GM23338 (cell line): ENCODE data around the gene DOK7. TPM values are rescaled to one million over a fixed set of nuclear protein-coding genes. Genes with fewer than 3 reads are reported as not detected.

ENCODE experiments used
- ATAC-seq: fragments of 200-7000 bp; cut with Tn5 transposase; 3 replicates; pipeline ENCODE4 v1.9.1; 2020
- DNase-seq: peaks from one replicate; pipeline ENCODE4 v3.0.0-alpha.2; 2015; ENCODE audit warnings: low spot score
- H2AFZ ChIP-seq: fragments of 200-600 bp; sonication (generic); 2 replicates; pipeline ENCODE4 v1.8.0; 2016; ENCODE audit warnings: antibody characterized with exemption, mild to moderate bottlenecking, moderate library complexity
- H3F3A ChIP-seq: fragments of 200-600 bp; sonication (generic); replicated peaks from 2 replicates; pipeline ENCODE4 v1.8.0; 2017; ENCODE audit warnings: antibody characterized with exemption, mixed run types, low read depth
- H3K27ac ChIP-seq: fragments of 200-600 bp; sonication (generic); 2 replicates; pipeline ENCODE4 v1.6.1; 2016; ENCODE audit warnings: low read depth
- H3K27me3 ChIP-seq: fragments of 200-600 bp; sonication (generic); 2 replicates; pipeline ENCODE4 v1.8.0; 2016; ENCODE audit warnings: mild to moderate bottlenecking, mixed run types, moderate library complexity; ENCODE audit not compliant: insufficient read depth
- H3K36me3 ChIP-seq: fragments of 200-600 bp; sonication (generic); 2 replicates; pipeline ENCODE4 v1.8.0; 2016; ENCODE audit warnings: mild to moderate bottlenecking; ENCODE audit not compliant: insufficient read depth
- H3K4me1 ChIP-seq: fragments of 200-600 bp; sonication (generic); 2 replicates; pipeline ENCODE4 v1.8.0; 2016; ENCODE audit warnings: mild to moderate bottlenecking, moderate library complexity; ENCODE audit not compliant: insufficient read depth
- H3K4me2 ChIP-seq: fragments of 200-600 bp; sonication (generic); 2 replicates; pipeline ENCODE4 v1.7.1; 2017; ENCODE audit warnings: mixed run types
- H3K4me3 ChIP-seq: fragments of 200-600 bp; sonication (generic); 2 replicates; pipeline ENCODE4 v1.6.1; 2016; ENCODE audit warnings: mixed run types
- H3K79me2 ChIP-seq: fragments of 200-600 bp; sonication (generic); replicated peaks from 2 replicates; pipeline ENCODE4 v1.8.0; 2017; ENCODE audit warnings: mild to moderate bottlenecking; ENCODE audit not compliant: insufficient read depth
- H3K9me2 ChIP-seq: fragments of 200-600 bp; sonication (generic); 2 replicates; pipeline ENCODE4 v1.8.0; 2017; ENCODE audit not compliant: insufficient read depth
- H4K20me1 ChIP-seq: fragments of 200-600 bp; sonication (generic); replicated peaks from 2 replicates; pipeline ENCODE4 v1.8.0; 2017; ENCODE audit warnings: mild to moderate bottlenecking; ENCODE audit not compliant: insufficient read depth
- H3K27ac Mint-ChIP-seq: 2 replicates; pipeline ENCODE4 v1.8.0; 2020; ENCODE audit warnings: inconsistent platforms, mild to moderate bottlenecking, moderate library complexity, mixed read lengths
- H3K27me3 Mint-ChIP-seq: 3 replicates; pipeline ENCODE4 v1.8.0; 2022; ENCODE audit warnings: low read depth, mild to moderate bottlenecking, moderate library complexity, mixed read lengths, inconsistent platforms; ENCODE audit not compliant: insufficient read depth, poor library complexity
- H3K36me3 Mint-ChIP-seq: 3 replicates; pipeline ENCODE4 v1.8.0; 2021; ENCODE audit warnings: low read depth, mild to moderate bottlenecking, inconsistent platforms, moderate library complexity, mixed read lengths
- H3K4me1 Mint-ChIP-seq: 3 replicates; pipeline ENCODE4 v1.8.0; 2020; ENCODE audit warnings: mild to moderate bottlenecking, inconsistent platforms, mixed read lengths
- H3K4me3 Mint-ChIP-seq: 3 replicates; pipeline ENCODE4 v1.8.0; 2021; ENCODE audit warnings: moderate library complexity, mild to moderate bottlenecking, inconsistent platforms, mixed read lengths
- H3K9me3 Mint-ChIP-seq: 3 replicates; pipeline ENCODE4 v1.8.0; 2020; ENCODE audit warnings: moderate library complexity, mild to moderate bottlenecking, inconsistent platforms, mixed read lengths
- CTCF ChIP-seq, 2 experiments: fragments of 200-600 bp in 1 of 2; sonication (generic) in 1 of 2; conservative IDR thresholded peaks; 2 replicates each; pipeline versions ENCODE4 v1.5.1 to v1.6.1; 2016 to 2017; ENCODE audit warnings: antibody characterized with exemption in 2 of 2, low read depth in 2 of 2, mild to moderate bottlenecking in 2 of 2, moderate library complexity in 1 of 2
- ETS1 ChIP-seq: IDR thresholded peaks from 2 replicates; pipeline ENCODE4 v1.6.1; 2016; ENCODE audit warnings: antibody characterized with exemption
- EZH2 ChIP-seq: fragments of 200-600 bp; sonication (generic); IDR thresholded peaks from one replicate; pipeline ENCODE4 v1.8.0; 2017; ENCODE audit warnings: antibody characterized with exemption, mild to moderate bottlenecking, low read depth; ENCODE audit not compliant: unreplicated experiment
- EZH2phosphoT487 ChIP-seq: fragments of 200-600 bp; sonication (generic); IDR thresholded peaks from one replicate; pipeline ENCODE4 v1.8.1; 2018; ENCODE audit warnings: antibody characterized with exemption; ENCODE audit not compliant: unreplicated experiment
- JUNB ChIP-seq: IDR thresholded peaks from one replicate; pipeline ENCODE4 v1.6.1; 2016; ENCODE audit warnings: antibody characterized with exemption; ENCODE audit not compliant: unreplicated experiment
- NANOG ChIP-seq: IDR thresholded peaks from 2 replicates; pipeline ENCODE4 v1.6.1; 2016; ENCODE audit warnings: antibody characterized with exemption, borderline replicate concordance
- POLR2AphosphoS5 ChIP-seq: IDR thresholded peaks from 2 replicates; pipeline ENCODE4 v1.6.1; 2016; ENCODE audit warnings: antibody characterized with exemption, low read depth
- STAT1 ChIP-seq: IDR thresholded peaks from one replicate; pipeline ENCODE4 v1.6.1; 2016; ENCODE audit warnings: antibody characterized with exemption; ENCODE audit not compliant: unreplicated experiment
- ZNF114 ChIP-seq: fragments of 250-450 bp; sonication (Bioruptor Pico); IDR thresholded peaks from 2 replicates; pipeline ENCODE4 v1.5.0; 2020; ENCODE audit warnings: mild to moderate bottlenecking, moderate library complexity
- ZNF331 ChIP-seq: fragments of 250-450 bp; sonication (Bioruptor Pico); IDR thresholded peaks from 2 replicates; pipeline ENCODE4 v1.5.0; 2020; ENCODE audit warnings: low read depth, mild to moderate bottlenecking, moderate library complexity
- polyA plus RNA-seq: library from polyadenylated mRNA; unstranded; fragments of >200 nt; fragmentation: Nextera tagmentation; extraction: Ambion mirVana; gene quantifications from 2 replicates; pipeline ENCODE4 v1.2.1, GENCODE V29; 2016
- total RNA-seq: library from RNA; depleted of rRNA; stranded (reverse); fragments of >200 nt; shearing (Covaris generic); gene quantifications from 2 replicates; pipeline ENCODE4 v1.2.3, GENCODE V29; 2014
- TF ChIP-seq, protein P1 (sequence below): fragments of 250-450 bp; sonication (Bioruptor Pico); IDR thresholded peaks from 2 replicates; pipeline ENCODE4 v1.5.0; 2020; ENCODE audit warnings: mild to moderate bottlenecking, moderate library complexity

DOK7 gene
- total and polyA plus RNA-seq, 2 experiments from 2014 or later: 0.34 to 0.52 TPM

DNA sequence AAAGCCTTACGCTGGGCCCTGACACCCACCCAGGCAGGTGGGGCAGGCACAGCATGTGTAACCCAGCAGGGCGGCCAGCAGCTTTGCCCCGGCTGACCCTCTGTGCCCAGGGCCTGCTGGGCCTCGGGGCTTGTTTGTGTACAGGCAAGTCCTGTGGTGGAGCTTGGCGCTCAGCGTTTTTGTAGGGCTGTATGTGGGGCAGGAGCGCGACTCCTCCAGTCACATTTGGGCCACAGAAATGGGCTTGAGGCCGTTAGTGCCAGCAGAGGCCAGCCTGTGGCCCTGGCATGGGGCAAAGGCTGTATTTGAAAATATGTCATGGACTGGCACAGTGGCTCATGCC lies 36.0 kb upstream of the DOK7 start:
- H3K27ac Mint-ChIP-seq: no peak overlapping the region
- H3K27me3 Mint-ChIP-seq: peaks cover 11% of the 10 kb centered on the region
- H3K4me3 Mint-ChIP-seq: no peak overlapping the region
- no peaks in the 10 kb centered on the region; the same call in 2 of the 3 replicates for H3K4me1 Mint-ChIP-seq
- H2AFZ ChIP-seq: no peak overlapping the region
- TF ChIP-seq STAT1 (no peak), EZH2phosphoT487 (no peak), EZH2 (no peak), CTCF (conservative IDR thresholded peaks at IDR 0.05; ENCODE audit: low read depth in 2 of 2) (no peak), JUNB (no peak), NANOG (no peak), ZNF114 (CRISPR knock-in tag) (no peak), ZNF331 (CRISPR knock-in tag) (no peak), POLR2AphosphoS5 (no peak), ETS1 (no peak)
- TF ChIP-seq, protein P1, sequence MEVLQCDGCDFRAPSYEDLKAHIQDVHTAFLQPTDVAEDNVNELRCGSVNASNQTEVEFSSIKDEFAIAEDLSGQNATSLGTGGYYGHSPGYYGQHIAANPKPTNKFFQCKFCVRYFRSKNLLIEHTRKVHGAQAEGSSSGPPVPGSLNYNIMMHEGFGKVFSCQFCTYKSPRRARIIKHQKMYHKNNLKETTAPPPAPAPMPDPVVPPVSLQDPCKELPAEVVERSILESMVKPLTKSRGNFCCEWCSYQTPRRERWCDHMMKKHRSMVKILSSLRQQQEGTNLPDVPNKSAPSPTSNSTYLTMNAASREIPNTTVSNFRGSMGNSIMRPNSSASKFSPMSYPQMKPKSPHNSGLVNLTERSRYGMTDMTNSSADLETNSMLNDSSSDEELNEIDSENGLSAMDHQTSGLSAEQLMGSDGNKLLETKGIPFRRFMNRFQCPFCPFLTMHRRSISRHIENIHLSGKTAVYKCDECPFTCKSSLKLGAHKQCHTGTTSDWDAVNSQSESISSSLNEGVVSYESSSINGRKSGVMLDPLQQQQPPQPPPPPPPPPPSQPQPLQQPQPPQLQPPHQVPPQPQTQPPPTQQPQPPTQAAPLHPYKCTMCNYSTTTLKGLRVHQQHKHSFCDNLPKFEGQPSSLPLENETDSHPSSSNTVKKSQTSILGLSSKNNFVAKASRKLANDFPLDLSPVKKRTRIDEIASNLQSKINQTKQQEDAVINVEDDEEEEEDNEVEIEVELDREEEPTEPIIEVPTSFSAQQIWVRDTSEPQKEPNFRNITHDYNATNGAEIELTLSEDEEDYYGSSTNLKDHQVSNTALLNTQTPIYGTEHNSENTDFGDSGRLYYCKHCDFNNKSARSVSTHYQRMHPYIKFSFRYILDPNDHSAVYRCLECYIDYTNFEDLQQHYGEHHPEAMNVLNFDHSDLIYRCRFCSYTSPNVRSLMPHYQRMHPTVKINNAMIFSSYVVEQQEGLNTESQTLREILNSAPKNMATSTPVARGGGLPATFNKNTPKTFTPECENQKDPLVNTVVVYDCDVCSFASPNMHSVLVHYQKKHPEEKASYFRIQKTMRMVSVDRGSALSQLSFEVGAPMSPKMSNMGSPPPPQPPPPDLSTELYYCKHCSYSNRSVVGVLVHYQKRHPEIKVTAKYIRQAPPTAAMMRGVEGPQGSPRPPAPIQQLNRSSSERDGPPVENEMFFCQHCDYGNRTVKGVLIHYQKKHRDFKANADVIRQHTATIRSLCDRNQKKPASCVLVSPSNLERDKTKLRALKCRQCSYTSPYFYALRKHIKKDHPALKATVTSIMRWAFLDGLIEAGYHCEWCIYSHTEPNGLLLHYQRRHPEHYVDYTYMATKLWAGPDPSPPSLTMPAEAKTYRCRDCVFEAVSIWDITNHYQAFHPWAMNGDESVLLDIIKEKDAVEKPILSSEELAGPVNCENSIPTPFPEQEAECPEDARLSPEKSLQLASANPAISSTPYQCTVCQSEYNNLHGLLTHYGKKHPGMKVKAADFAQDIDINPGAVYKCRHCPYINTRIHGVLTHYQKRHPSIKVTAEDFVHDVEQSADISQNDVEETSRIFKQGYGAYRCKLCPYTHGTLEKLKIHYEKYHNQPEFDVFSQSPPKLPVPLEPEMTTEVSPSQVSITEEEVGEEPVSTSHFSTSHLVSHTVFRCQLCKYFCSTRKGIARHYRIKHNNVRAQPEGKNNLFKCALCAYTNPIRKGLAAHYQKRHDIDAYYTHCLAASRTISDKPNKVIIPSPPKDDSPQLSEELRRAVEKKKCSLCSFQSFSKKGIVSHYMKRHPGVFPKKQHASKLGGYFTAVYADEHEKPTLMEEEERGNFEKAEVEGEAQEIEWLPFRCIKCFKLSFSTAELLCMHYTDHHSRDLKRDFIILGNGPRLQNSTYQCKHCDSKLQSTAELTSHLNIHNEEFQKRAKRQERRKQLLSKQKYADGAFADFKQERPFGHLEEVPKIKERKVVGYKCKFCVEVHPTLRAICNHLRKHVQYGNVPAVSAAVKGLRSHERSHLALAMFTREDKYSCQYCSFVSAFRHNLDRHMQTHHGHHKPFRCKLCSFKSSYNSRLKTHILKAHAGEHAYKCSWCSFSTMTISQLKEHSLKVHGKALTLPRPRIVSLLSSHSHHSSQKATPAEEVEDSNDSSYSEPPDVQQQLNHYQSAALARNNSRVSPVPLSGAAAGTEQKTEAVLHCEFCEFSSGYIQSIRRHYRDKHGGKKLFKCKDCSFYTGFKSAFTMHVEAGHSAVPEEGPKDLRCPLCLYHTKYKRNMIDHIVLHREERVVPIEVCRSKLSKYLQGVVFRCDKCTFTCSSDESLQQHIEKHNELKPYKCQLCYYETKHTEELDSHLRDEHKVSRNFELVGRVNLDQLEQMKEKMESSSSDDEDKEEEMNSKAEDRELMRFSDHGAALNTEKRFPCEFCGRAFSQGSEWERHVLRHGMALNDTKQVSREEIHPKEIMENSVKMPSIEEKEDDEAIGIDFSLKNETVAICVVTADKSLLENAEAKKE (CRISPR knock-in tag): no peak
- no peak for ATAC-seq
- H3K4me3 ChIP-seq: no peak overlapping the region
- H3K27me3 ChIP-seq: no peaks in the 10 kb centered on the region
- no peaks in the 10 kb centered on the region for H3K36me3 Mint-ChIP-seq
- H3K36me3 ChIP-seq: no peaks in the 10 kb centered on the region
- H3K4me1 ChIP-seq: no peaks in the 10 kb centered on the region
- H3K9me2 ChIP-seq: no peaks in the 10 kb centered on the region
- H3F3A ChIP-seq: no peaks in the 10 kb centered on the region
- no peak overlapping the region for H3K27ac ChIP-seq
- no peak overlapping the region for H3K4me2 ChIP-seq
- H4K20me1 ChIP-seq: 0 out of 2 replicates have a peak, but pooled peaks cover 4% of the 10 kb centered on the region
- H3K79me2 ChIP-seq: no peaks in the 10 kb centered on the region
- no peaks in the 10 kb centered on the region for H3K9me3 Mint-ChIP-seq
- DNase-seq: no peak
